NT2/D1 (cell line): ENCODE measurements around the gene SLC48A1.

Experiments
- DNase-seq: peaks from one replicate; pipeline ENCODE4 v3.0.0-alpha.2; 2011; ENCODE audit warnings: low read depth, low spot score
- H3K27me3 ChIP-seq: 2 replicates; pipeline ENCODE4 v1.6.0; 2011; ENCODE audit warnings: mild to moderate bottlenecking; ENCODE audit not compliant: insufficient read length, insufficient read depth
- H3K36me3 ChIP-seq: 2 replicates; pipeline ENCODE4 v1.6.1; 2011; ENCODE audit warnings: mild to moderate bottlenecking, low read length, mixed read lengths; ENCODE audit not compliant: insufficient read depth, insufficient read length
- H3K4me1 ChIP-seq: 2 replicates; pipeline ENCODE4 v1.5.1; 2011; ENCODE audit not compliant: insufficient read depth, insufficient read length
- H3K4me3 ChIP-seq: 2 replicates; pipeline ENCODE4 v1.5.1; 2011; ENCODE audit warnings: low read depth; ENCODE audit not compliant: insufficient read length
- H3K9ac ChIP-seq: 2 replicates; pipeline ENCODE4 v1.6.0; 2011; ENCODE audit warnings: low read depth; ENCODE audit not compliant: insufficient read length
- H3K9me3 ChIP-seq: 2 replicates; pipeline ENCODE4 v1.5.1; 2011; ENCODE audit warnings: mild to moderate bottlenecking, low read length; ENCODE audit not compliant: insufficient read depth
- SUZ12 ChIP-seq: IDR thresholded peaks from 2 replicates; pipeline ENCODE4 v1.6.1; 2011; ENCODE audit not compliant: insufficient read length, insufficient read depth; ENCODE audit errors: extremely low read depth
- YY1 ChIP-seq: IDR thresholded peaks from 2 replicates; pipeline ENCODE4 v1.6.1; 2011; ENCODE audit not compliant: insufficient read length, insufficient read depth
- ZNF274 ChIP-seq: IDR thresholded peaks from 2 replicates; pipeline ENCODE4 v1.6.1; 2011; ENCODE audit warnings: mild to moderate bottlenecking, low read depth, low read length

Gene SLC48A1

DNA sequence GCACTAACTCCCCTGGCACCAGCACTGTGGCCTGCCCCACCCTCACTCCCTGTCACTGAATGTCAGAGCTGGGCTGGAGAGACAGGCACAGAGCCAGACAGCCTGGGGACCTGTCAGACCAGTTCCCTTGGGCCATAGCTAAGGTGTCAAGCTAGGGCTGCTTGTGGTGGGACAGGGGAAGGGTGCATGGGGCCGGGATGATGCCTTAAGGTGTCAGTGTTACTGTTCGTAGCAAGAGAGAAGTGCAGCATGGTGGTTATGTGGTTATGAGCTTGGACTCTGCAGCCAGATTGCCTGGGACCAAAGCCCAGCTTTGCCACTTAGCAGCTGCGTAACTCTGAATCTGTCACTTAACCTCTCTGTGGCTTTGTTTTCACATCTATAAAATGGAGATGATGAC, 18.2 kb upstream of the SLC48A1 start:
- no peak overlapping the region for H3K9ac ChIP-seq
- no peak for DNase-seq
- no peak for TF ChIP-seq ZNF274
- no peak for TF ChIP-seq YY1
- TF ChIP-seq SUZ12 = no peak
- peaks cover 15% of the 10 kb centered on the region for H3K27me3 ChIP-seq
- no peaks in the 10 kb centered on the region for H3K36me3 ChIP-seq
- no peak overlapping the region for H3K4me3 ChIP-seq
- no peaks in the 10 kb centered on the region for H3K9me3 ChIP-seq
- H3K4me1 ChIP-seq = peaks cover 22% of the 10 kb centered on the region

DNA sequence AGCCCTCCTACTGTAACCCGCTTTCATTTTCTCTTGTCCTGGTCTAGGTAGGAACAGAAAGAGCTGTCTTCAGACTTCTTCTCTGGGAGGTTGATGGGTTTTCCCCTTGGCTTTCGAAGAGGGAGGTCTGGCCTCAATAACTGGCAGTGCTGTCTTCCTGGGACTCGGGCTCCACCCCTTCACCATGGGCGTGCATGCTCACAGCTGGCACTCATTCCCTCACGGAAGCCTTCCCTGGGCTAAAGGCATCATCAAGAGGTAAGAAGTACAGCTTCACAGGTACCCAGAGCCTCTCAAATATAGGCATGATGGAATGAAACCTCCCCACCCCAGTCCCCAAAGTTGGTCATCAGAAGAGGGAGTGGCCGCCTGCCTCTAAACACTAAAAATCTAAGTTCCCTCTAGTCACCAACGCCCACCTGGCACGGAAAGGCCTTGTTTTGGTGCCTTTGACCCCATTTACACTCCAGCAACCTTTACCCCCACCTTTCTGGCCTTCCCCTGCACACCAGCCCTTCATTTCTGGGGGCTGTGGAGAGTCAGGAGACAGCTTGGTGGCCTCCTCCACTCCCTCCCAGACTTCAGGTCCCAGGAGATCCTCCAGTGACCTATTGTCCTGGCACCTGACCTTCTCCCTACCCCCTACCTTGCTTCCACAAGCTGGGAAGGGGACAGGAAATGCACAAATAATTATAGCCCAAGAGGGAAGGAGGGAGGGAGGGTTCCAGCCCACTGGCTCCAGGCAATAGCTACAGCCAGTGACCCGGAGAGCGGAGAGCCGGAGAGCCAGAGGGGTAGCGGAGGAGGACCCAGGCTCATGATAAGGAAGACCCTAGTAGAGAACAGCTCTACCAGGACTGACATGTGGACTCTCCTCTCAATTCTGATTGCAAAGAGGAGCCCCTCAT, 17.1 kb upstream of the SLC48A1 start:
- H3K4me3 ChIP-seq = no peak overlapping the region
- peaks cover 15% of the 10 kb centered on the region for H3K27me3 ChIP-seq
- H3K9me3 ChIP-seq = no peaks in the 10 kb centered on the region
- H3K36me3 ChIP-seq = no peaks in the 10 kb centered on the region
- TF ChIP-seq ZNF274 = no peak
- TF ChIP-seq YY1 = no peak
- TF ChIP-seq SUZ12 = no peak
- DNase-seq = no peak
- peaks cover 22% of the 10 kb centered on the region for H3K4me1 ChIP-seq
- no peak overlapping the region for H3K9ac ChIP-seq

DNA sequence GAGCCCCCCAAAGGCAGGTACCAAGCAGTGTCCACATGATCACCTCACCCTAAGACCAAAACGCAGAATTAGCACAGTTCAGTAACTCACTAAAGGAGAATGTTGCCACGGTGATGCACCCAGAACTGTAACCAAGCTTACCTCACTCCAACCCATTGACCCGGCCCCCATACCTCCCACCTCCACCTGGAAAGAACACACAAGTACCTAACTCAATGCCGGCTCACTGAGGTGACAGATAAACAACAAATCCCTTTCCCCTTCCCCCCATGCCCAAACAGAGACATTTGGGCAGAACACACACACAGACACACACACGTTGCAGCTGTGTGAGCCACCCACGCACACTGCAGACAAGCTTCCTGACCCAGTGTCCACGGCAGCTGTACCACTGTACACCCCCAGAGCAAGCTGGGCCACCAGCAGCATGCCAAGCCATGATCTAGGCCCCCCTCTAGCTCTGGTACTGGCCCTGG, 15.6 kb upstream of the SLC48A1 start:
- Histone ChIP-seq H3K9me3 (no peaks in the 10 kb centered on the region), H3K4me1 (peaks cover 22% of the 10 kb centered on the region), H3K36me3 (no peaks in the 10 kb centered on the region), H3K9ac (no peak overlapping the region), H3K27me3 (peaks cover 15% of the 10 kb centered on the region), H3K4me3 (no peak overlapping the region)
- TF ChIP-seq SUZ12 = no peak
- no peak for TF ChIP-seq YY1
- no peak for TF ChIP-seq ZNF274
- DNase-seq = no peak

DNA sequence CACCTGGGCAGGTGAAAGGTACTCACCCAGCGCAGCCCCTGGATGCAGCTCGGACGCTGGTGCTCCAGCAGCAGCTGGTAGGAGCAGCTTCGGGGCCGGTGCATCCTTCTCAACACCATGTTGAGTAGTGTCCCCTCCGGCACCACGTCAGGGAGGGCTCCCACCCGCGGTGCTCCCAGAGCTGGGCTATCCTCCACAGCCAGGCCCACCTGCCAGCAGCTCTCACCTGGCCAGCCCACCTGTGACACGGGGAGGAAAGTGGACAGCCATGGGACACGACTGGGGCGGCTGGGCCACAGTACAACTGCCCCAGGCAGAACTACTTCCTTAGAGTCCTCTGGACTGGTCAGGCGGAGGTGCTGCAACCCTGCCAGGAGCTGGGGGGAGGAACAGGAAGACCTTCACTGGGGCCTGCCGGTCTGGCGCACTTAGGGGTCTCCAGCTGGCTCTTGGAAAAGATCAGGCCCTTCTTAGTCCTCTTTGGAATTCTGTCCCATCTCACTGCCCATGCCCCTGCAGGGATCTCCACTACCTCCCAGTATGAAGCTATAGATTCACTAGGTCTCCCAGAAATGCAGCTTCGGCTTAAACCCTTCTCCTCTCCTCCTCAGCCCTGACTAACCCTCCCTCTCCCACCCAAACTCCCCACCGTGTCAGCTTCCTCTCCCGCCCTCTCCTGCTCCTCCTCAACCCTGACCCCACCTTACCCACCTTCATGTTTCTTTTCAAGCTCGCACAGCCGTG, 15.0 kb upstream of the SLC48A1 start:
- DNase-seq = no peak
- H3K4me1 ChIP-seq = peaks cover 22% of the 10 kb centered on the region
- H3K27me3 ChIP-seq = peaks cover 15% of the 10 kb centered on the region
- peak overlapping the region; percentile 53 for H3K9ac ChIP-seq
- no peaks in the 10 kb centered on the region for H3K9me3 ChIP-seq
- no peak for TF ChIP-seq YY1
- TF ChIP-seq ZNF274 = no peak
- TF ChIP-seq SUZ12 = no peak
- H3K36me3 ChIP-seq = no peaks in the 10 kb centered on the region
- peak overlapping the region; percentile 45 for H3K4me3 ChIP-seq

DNA sequence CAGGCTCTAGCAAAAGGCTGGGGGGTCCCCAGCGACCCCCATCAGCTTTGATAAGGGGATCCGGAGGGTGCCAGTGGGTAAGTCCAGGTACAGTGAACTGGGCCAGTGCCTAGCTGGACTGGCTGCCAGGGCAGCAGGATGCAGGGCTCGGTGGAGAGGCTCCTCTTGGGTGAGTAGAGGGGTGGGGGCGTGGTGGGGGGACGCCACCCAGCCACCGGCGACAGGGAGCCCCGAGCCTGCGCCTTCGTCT, 14.5 kb upstream of the SLC48A1 start:
- Histone ChIP-seq H3K36me3 (no peaks in the 10 kb centered on the region), H3K27me3 (peaks cover 15% of the 10 kb centered on the region), H3K4me1 (peaks cover 22% of the 10 kb centered on the region), H3K9me3 (no peaks in the 10 kb centered on the region), H3K9ac (peak overlapping the region; percentile 77), H3K4me3 (peak overlapping the region; percentile 45)
- DNase-seq = no peak
- TF ChIP-seq ZNF274 = no peak
- TF ChIP-seq SUZ12 = no peak
- TF ChIP-seq YY1 = no peak

DNA sequence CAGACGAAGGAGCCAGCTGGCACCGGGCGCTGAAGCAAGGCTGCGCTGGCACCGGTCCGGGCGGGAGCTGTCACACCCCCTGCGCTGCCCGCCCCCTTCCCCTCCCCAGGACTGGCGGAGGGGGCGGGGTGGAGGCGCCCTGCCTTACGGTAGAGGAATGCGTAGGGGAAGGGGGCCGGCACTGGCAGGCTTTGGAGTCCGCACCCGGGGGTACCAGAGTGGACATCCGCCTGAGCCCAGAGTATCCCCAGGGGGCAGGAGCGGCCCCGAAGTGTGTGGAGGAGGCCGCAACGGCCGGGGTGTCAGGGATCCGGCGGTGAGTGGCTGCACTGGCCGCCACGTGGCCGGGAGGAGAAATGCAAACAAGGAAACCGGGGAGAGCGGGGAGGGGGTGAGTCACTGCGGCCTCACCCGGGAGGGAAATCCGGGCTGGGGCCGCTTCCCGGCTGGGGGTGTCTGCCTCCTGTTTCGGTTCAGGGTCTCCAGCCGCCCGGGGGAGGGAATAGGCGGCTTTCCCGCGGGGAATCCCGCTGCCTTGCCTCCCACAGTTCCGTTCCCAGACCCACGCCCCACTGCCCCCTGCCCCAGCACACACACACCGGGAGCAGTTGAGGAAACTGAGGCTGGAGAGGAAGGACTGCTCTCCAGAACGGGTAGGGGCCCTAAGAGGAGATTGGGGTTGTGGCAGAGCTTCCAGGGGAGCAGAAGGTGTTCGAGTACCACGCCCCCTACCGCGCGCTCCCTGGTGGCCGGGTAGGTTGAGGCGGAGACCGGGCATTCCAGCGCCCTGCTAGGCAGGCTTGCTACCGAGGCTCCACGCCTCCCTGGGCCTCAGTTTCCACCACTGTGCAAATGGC, 14.0 kb upstream of the SLC48A1 start, which contains the start of gene RAPGEF3:
RAPGEF3 (minus strand) TSS at position 47 of the 857 bp plus-strand sequence. CDS start 324 bp downstream, outside the sequence.
- peak; percentile 42 for DNase-seq
- peaks cover 22% of the 10 kb centered on the region for H3K4me1 ChIP-seq
- H3K9me3 ChIP-seq = no peaks in the 10 kb centered on the region
- TF ChIP-seq SUZ12 (no peak), YY1 (no peak), ZNF274 (no peak)
- H3K9ac ChIP-seq = peak within 1 kb of the TSS; percentile 77
- no peaks in the 10 kb centered on the region for H3K36me3 ChIP-seq
- peak within 1 kb of the TSS; percentile 45 for H3K4me3 ChIP-seq
- H3K27me3 ChIP-seq = peaks cover 15% of the 10 kb centered on the region

DNA sequence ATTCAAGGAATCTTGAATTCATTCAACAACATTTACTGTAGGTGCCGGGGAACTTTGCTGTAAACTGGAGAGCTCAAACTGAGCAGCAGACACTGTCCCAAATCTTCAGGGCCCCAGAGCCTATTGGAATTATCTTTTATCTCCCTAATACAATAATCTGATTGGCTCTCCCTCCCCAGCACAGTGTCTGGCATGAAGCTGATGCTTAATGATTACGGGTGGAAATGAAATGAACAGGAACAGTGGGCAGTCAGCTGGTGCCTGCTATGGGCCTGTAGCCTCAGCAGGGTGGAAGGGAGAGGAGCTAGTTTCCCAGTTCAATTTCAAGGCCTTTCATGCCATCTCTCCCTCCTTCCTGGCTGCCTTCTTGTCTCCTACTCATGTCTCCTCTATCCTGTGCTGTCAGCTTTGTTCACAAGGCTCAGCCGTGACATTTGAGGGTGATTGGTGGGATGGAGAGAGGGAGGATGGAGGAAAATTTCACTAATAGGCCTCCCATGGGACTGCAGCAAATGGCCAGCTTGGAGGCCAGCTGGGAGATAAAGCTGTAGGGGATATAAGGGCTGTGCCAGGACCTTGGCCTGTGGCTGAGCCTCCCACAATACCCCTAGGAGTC, 10.1 kb upstream of the SLC48A1 start:
- Histone ChIP-seq H3K9ac (no peak overlapping the region), H3K36me3 (no peaks in the 10 kb centered on the region), H3K27me3 (peaks cover 5% of the 10 kb centered on the region), H3K4me3 (no peak overlapping the region), H3K4me1 (peaks cover 17% of the 10 kb centered on the region), H3K9me3 (no peaks in the 10 kb centered on the region)
- DNase-seq = no peak
- TF ChIP-seq SUZ12 (no peak), YY1 (no peak), ZNF274 (no peak)
